Hepatocyte (in vitro differentiated cells): ENCODE measurements around the gene PTPRN2. TPM values are rescaled to one million over a fixed set of nuclear protein-coding genes. Genes with fewer than 3 reads are reported as not detected.

Source experiments
- DNase-seq: peaks from one replicate; pipeline ENCODE4 v3.0.0-alpha.2; 2016; ENCODE audit warnings: low spot score
- H2AFZ ChIP-seq: fragments of 200-600 bp; sonication (generic); 2 replicates; pipeline ENCODE4 v1.6.0; 2016; ENCODE audit warnings: antibody characterized with exemption, mild to moderate bottlenecking
- H3K27ac ChIP-seq: fragments of 200-600 bp; sonication (generic); 2 replicates; pipeline ENCODE4 v1.5.1; 2016; ENCODE audit warnings: mild to moderate bottlenecking
- H3K27me3 ChIP-seq: fragments of 200-600 bp; sonication (generic); 2 replicates; pipeline ENCODE4 v1.6.1; 2016
- H3K36me3 ChIP-seq: fragments of 200-600 bp; sonication (generic); replicated peaks from 2 replicates; pipeline ENCODE4 v1.5.1; 2016; ENCODE audit warnings: low read depth; ENCODE audit not compliant: insufficient read depth
- H3K4me1 ChIP-seq: fragments of 200-600 bp; sonication (generic); 2 replicates; pipeline ENCODE4 v1.5.1; 2016; ENCODE audit warnings: mild to moderate bottlenecking, moderate library complexity; ENCODE audit not compliant: insufficient read depth
- H3K4me2 ChIP-seq: fragments of 200-600 bp; sonication (generic); 2 replicates; pipeline ENCODE4 v1.6.0; 2016
- H3K4me3 ChIP-seq: fragments of 200-600 bp; sonication (generic); 2 replicates; pipeline ENCODE4 v1.5.1; 2016; ENCODE audit warnings: mild to moderate bottlenecking
- H3K79me2 ChIP-seq: fragments of 200-600 bp; sonication (generic); 2 replicates; pipeline ENCODE4 v1.6.0; 2017; ENCODE audit warnings: mild to moderate bottlenecking
- H3K9me2 ChIP-seq: fragments of 200-600 bp; sonication (generic); replicated peaks from 2 replicates; pipeline ENCODE4 v1.6.0; 2017; ENCODE audit warnings: mild to moderate bottlenecking; ENCODE audit not compliant: insufficient read depth
- H3K9me3 ChIP-seq: fragments of 200-600 bp; sonication (generic); 2 replicates; pipeline ENCODE4 v1.5.1; 2016; ENCODE audit warnings: low read depth, mild to moderate bottlenecking
- H4K20me1 ChIP-seq: fragments of 200-600 bp; sonication (generic); 2 replicates; pipeline ENCODE4 v1.6.0; 2016; ENCODE audit warnings: mild to moderate bottlenecking; ENCODE audit not compliant: insufficient read depth, poor library complexity, severe bottlenecking
- CTCF ChIP-seq: fragments of 200-600 bp; sonication (generic); IDR thresholded peaks from 2 replicates; pipeline ENCODE4 v1.5.1; 2016; ENCODE audit warnings: antibody characterized with exemption, mild to moderate bottlenecking; ENCODE audit not compliant: poor library complexity
- EZH2 ChIP-seq: fragments of 200-600 bp; sonication (generic); IDR thresholded peaks from 2 replicates; pipeline ENCODE4 v1.6.1; 2016; ENCODE audit warnings: antibody characterized with exemption, mild to moderate bottlenecking, borderline replicate concordance
- EZH2phosphoT487 ChIP-seq: fragments of 200-600 bp; sonication (generic); IDR thresholded peaks from one replicate; pipeline ENCODE4 v1.6.1; 2018; ENCODE audit warnings: antibody characterized with exemption, mild to moderate bottlenecking, low read depth, moderate library complexity; ENCODE audit not compliant: unreplicated experiment, severe bottlenecking
- WGBS: methylation state at CpG from one replicate; pipeline ENCODE4 v1.1.6; 2016; ENCODE audit warnings: low lambda C conversion rate; ENCODE audit errors: missing lambda C conversion rate; 5-methylcytosine and 5-hydroxymethylcytosine counted together
- polyA plus RNA-seq: library from polyadenylated mRNA; unstranded; fragments of >200 nt; fragmentation: Nextera tagmentation; extraction: Ambion mirVana; gene quantifications from 2 replicates; pipeline ENCODE4 v1.2.1, GENCODE V29; 2016
- total RNA-seq: library from RNA; depleted of rRNA; stranded (reverse); fragments of >200 nt; gene quantifications from 2 replicates; pipeline ENCODE4 v1.2.3, GENCODE V29; 2014

PTPRN2 gene
- total and polyA plus RNA-seq, 2 experiments from 2014 or later = 2.1 to 3.3 TPM

GRCh38 chr7:157927313-157927925 lies 660.2 kb downstream of the PTPRN2 start:
- Histone ChIP-seq H3K36me3 (no peaks in the 10 kb centered on the region), H3K4me3 (no peak overlapping the region), H3K9me3 (no peaks in the 10 kb centered on the region), H3K79me2 (no peaks in the 10 kb centered on the region), H3K9me2 (no peaks in the 10 kb centered on the region), H3K4me1 (no peaks in the 10 kb centered on the region), H4K20me1 (no peaks in the 10 kb centered on the region), H3K4me2 (no peak overlapping the region), H3K27me3 (no peaks in the 10 kb centered on the region), H2AFZ (no peak overlapping the region), H3K27ac (no peak overlapping the region)
- TF ChIP-seq EZH2 (no peak), CTCF (no peak)
- WGBS = 81% methylated on average over 9 of the region's 14 CpGs
- DNase-seq = no peak

GRCh38 chr7:157926521-157927150 lies 661.0 kb downstream of the PTPRN2 start:
- no peak overlapping the region for H3K4me3 ChIP-seq
- no peak overlapping the region for H2AFZ ChIP-seq
- H3K27me3 ChIP-seq = no peaks in the 10 kb centered on the region
- WGBS = 75% methylated on average over 15 of the region's 16 CpGs
- no peaks in the 10 kb centered on the region for H4K20me1 ChIP-seq
- TF ChIP-seq EZH2phosphoT487 = no peak
- no peak for TF ChIP-seq EZH2
- no peak for TF ChIP-seq CTCF
- no peaks in the 10 kb centered on the region for H3K9me2 ChIP-seq
- no peak overlapping the region for H3K4me2 ChIP-seq
- no peaks in the 10 kb centered on the region for H3K79me2 ChIP-seq
- no peaks in the 10 kb centered on the region for H3K36me3 ChIP-seq
- H3K4me1 ChIP-seq = no peaks in the 10 kb centered on the region
- no peak overlapping the region for H3K27ac ChIP-seq
- no peaks in the 10 kb centered on the region for H3K9me3 ChIP-seq
- no peak for DNase-seq

GRCh38 chr7:157926107-157926506 lies 661.5 kb downstream of the PTPRN2 start:
- TF ChIP-seq EZH2phosphoT487 (no peak), EZH2 (no peak), CTCF (no peak)
- Histone ChIP-seq H3K27ac (no peak overlapping the region), H3K4me2 (no peak overlapping the region), H3K4me3 (no peak overlapping the region), H3K36me3 (no peaks in the 10 kb centered on the region), H3K9me2 (no peaks in the 10 kb centered on the region), H4K20me1 (no peaks in the 10 kb centered on the region), H3K4me1 (no peaks in the 10 kb centered on the region), H2AFZ (no peak overlapping the region), H3K79me2 (no peaks in the 10 kb centered on the region), H3K9me3 (no peaks in the 10 kb centered on the region), H3K27me3 (no peaks in the 10 kb centered on the region)
- DNase-seq = no peak
- WGBS = 56% methylated on average over 5 of the region's 5 CpGs
